Neural cell (in vitro differentiated cells): Measurements from ENCODE around the gene BTN1A1. TPM values are rescaled to one million over a fixed set of nuclear protein-coding genes. Genes with fewer than 3 reads are reported as not detected.

Source experiments
- H2AFZ ChIP-seq: fragments of 200-600, 300-800 bp; sonication (generic), shearing (Covaris generic); 2 replicates; pipeline ENCODE4 v1.6.0; 2014; ENCODE audit warnings: low read depth, mild to moderate bottlenecking, antibody characterized with exemption, low read length, moderate library complexity
- H3F3A ChIP-seq: fragments of 200-600 bp; shearing (Covaris generic); 2 replicates; pipeline ENCODE4 v1.6.1; 2016; ENCODE audit warnings: mild to moderate bottlenecking, moderate library complexity, mixed read lengths, antibody characterized with exemption, low read length; ENCODE audit not compliant: insufficient read depth, poor library complexity, severe bottlenecking
- H3K27ac ChIP-seq: fragments of 200-600, 300-800 bp; sonication (generic), shearing (Covaris generic); 2 replicates; pipeline ENCODE4 v1.5.1; 2014; ENCODE audit warnings: mild to moderate bottlenecking, low read length, moderate library complexity
- H3K27me3 ChIP-seq: fragments of 300-800, 200-600 bp; sonication (generic), shearing (Covaris generic); 2 replicates; pipeline ENCODE4 v1.6.0; 2014; ENCODE audit warnings: mild to moderate bottlenecking, low read depth, low read length, moderate library complexity; ENCODE audit not compliant: insufficient read depth
- H3K36me3 ChIP-seq: fragments of 300-800, 200-600 bp; sonication (generic), shearing (Covaris generic); 2 replicates; pipeline ENCODE4 v1.5.1; 2014; ENCODE audit warnings: mild to moderate bottlenecking, antibody characterized with exemption, low read length, moderate library complexity; ENCODE audit not compliant: insufficient read depth
- H3K4me2 ChIP-seq: fragments of 300-800, 200-600 bp; sonication (generic), shearing (Covaris generic); 2 replicates; pipeline ENCODE4 v1.6.0; 2014; ENCODE audit warnings: mild to moderate bottlenecking, low read length
- H3K4me3 ChIP-seq: fragments of 300-800, 200-600 bp; sonication (generic), shearing (Covaris generic); 2 replicates; pipeline ENCODE4 v1.5.1; 2014; ENCODE audit warnings: mild to moderate bottlenecking, low read length, moderate library complexity
- H3K79me2 ChIP-seq: fragments of 200-600 bp; shearing (Covaris generic); replicated peaks from 2 replicates; pipeline ENCODE4 v1.6.0; 2014; ENCODE audit warnings: mild to moderate bottlenecking, low read length, moderate library complexity; ENCODE audit not compliant: insufficient read depth
- H3K9ac ChIP-seq: fragments of 300-800, 200-600 bp; sonication (generic), shearing (Covaris generic); 2 replicates; pipeline ENCODE4 v1.6.1; 2016; ENCODE audit warnings: mild to moderate bottlenecking, low read length, mixed read lengths
- H3K9me2 ChIP-seq: fragments of 200-600 bp; shearing (Covaris generic); 2 replicates; pipeline ENCODE4 v1.6.1; 2016; ENCODE audit warnings: mild to moderate bottlenecking, low read length, mixed read lengths; ENCODE audit not compliant: insufficient read depth
- H3K9me3 ChIP-seq: fragments of 200-600, 300-800 bp; sonication (generic), shearing (Covaris generic); 2 replicates; pipeline ENCODE4 v1.6.1; 2016; ENCODE audit warnings: mild to moderate bottlenecking, mixed run types, low read length, moderate library complexity, mixed read lengths
- H4K20me1 ChIP-seq: fragments of 200-600 bp; shearing (Covaris generic); 2 replicates; pipeline ENCODE4 v1.6.1; 2016; ENCODE audit warnings: mild to moderate bottlenecking, mixed run types; ENCODE audit not compliant: insufficient read depth
- CTCF ChIP-seq: fragments of 450-650 bp; IDR thresholded peaks from 2 replicates; pipeline ENCODE4 v1.5.1; 2014; ENCODE audit warnings: antibody characterized with exemption, mild to moderate bottlenecking, moderate library complexity; ENCODE audit not compliant: poor library complexity, severe bottlenecking
- EP300 ChIP-seq: fragments of 450-650 bp; conservative IDR thresholded peaks from 2 replicates; pipeline ENCODE4 v1.6.1; 2014; ENCODE audit warnings: antibody characterized with exemption, mild to moderate bottlenecking, moderate library complexity; ENCODE audit not compliant: poor library complexity, severe bottlenecking
- EZH2 ChIP-seq: fragments of 200-600, 300-800 bp; shearing (Covaris generic), sonication (generic); IDR thresholded peaks from 2 replicates; pipeline ENCODE4 v1.6.1; 2014; ENCODE audit warnings: antibody characterized with exemption, low read length, borderline replicate concordance, mild to moderate bottlenecking; ENCODE audit not compliant: insufficient read depth, poor library complexity, severe bottlenecking
- MXI1 ChIP-seq: fragments of 450-650 bp; conservative IDR thresholded peaks from 2 replicates; pipeline ENCODE4 v1.6.1; 2014; ENCODE audit warnings: antibody characterized with exemption, mild to moderate bottlenecking; ENCODE audit not compliant: poor library complexity, severe bottlenecking
- POLR2AphosphoS5 ChIP-seq: IDR thresholded peaks from 2 replicates; pipeline ENCODE4 v1.6.1; 2012
- RAD21 ChIP-seq: fragments of 450-650 bp; conservative IDR thresholded peaks from 2 replicates; pipeline ENCODE4 v1.6.1; 2014; ENCODE audit warnings: antibody characterized with exemption, mild to moderate bottlenecking, moderate library complexity
- REST ChIP-seq: IDR thresholded peaks from 2 replicates; pipeline ENCODE4 v1.6.1; 2012; ENCODE audit warnings: borderline replicate concordance
- SMC3 ChIP-seq: fragments of 450-650 bp; conservative IDR thresholded peaks from 2 replicates; pipeline ENCODE4 v1.6.1; 2014; ENCODE audit warnings: antibody characterized with exemption, mild to moderate bottlenecking, moderate library complexity; ENCODE audit not compliant: poor library complexity
- TAF1 ChIP-seq: IDR thresholded peaks from 2 replicates; pipeline ENCODE4 v1.6.1; 2012; ENCODE audit warnings: low read depth
- polyA plus RNA-seq: library from polyadenylated mRNA; depleted of rRNA; stranded (reverse); fragments of >200 nt; gene quantifications from 2 replicates; pipeline ENCODE4 v1.2.3, GENCODE V29; 2014

BTN1A1 gene
- polyA plus RNA-seq, 1 donor from 2014 or later: not detected

GRCh38 chr6:26475823-26476729, 24.0 kb upstream of the BTN1A1 start:
- no peaks in the 10 kb centered on the region for H3K9me3 ChIP-seq
- no peak overlapping the region for H3K4me3 ChIP-seq
- no peaks in the 10 kb centered on the region for H4K20me1 ChIP-seq
- H2AFZ ChIP-seq: no peak overlapping the region
- H3K9ac ChIP-seq: no peak overlapping the region
- no peak overlapping the region for H3K4me2 ChIP-seq
- no peaks in the 10 kb centered on the region for H3K27me3 ChIP-seq
- H3F3A ChIP-seq: no peaks in the 10 kb centered on the region
- H3K27ac ChIP-seq: no peak overlapping the region
- H3K36me3 ChIP-seq: no peaks in the 10 kb centered on the region
- H3K79me2 ChIP-seq: no peaks in the 10 kb centered on the region
- no peaks in the 10 kb centered on the region for H3K9me2 ChIP-seq
- TF ChIP-seq SMC3: no peak
- no peak for TF ChIP-seq CTCF
- TF ChIP-seq TAF1: no peak
- no peak for TF ChIP-seq EZH2
- no peak for TF ChIP-seq EP300
- no peak for TF ChIP-seq MXI1
- no peak for TF ChIP-seq POLR2AphosphoS5
- TF ChIP-seq RAD21: no peak
- TF ChIP-seq REST: no peak

- no peaks in the 10 kb centered on the region for H3K36me3 ChIP-seq
- no peaks in the 10 kb centered on the region for H3F3A ChIP-seq
- TF ChIP-seq RAD21: no peak
- no peak for TF ChIP-seq EZH2
- TF ChIP-seq MXI1: no peak
- TF ChIP-seq CTCF: no peak
- no peaks in the 10 kb centered on the region for H4K20me1 ChIP-seq
- H3K9me2 ChIP-seq: no peaks in the 10 kb centered on the region
- no peak overlapping the region for H3K27ac ChIP-seq
- H3K4me3 ChIP-seq: no peak overlapping the region
- no peaks in the 10 kb centered on the region for H3K9me3 ChIP-seq
- H3K79me2 ChIP-seq: no peaks in the 10 kb centered on the region
- no peak overlapping the region for H2AFZ ChIP-seq
- no peaks in the 10 kb centered on the region for H3K27me3 ChIP-seq
- H3K4me2 ChIP-seq: no peak overlapping the region
- no peak overlapping the region for H3K9ac ChIP-seq
These were observed 23.2 kb upstream of the BTN1A1 start for GRCh38 chr6:26476896-26477295.
